Hematopoietic multipotent progenitor cell treated with erythropoietin and hydrocortisone succinate and interleukin-3 and kit ligand, for 4 days (in vitro differentiated cells): Measurements from ENCODE around the gene PRKCE.
A peak's percentile ranks its signal among the peaks of the same experiment; 100 is the strongest.
"Not testable (repeated sequence)": the region's sequence is repeated elsewhere in the genome, so short reads cannot be mapped to it uniquely, and the experiment has no call there.

ENCODE experiments used
- DNase-seq: peaks from one replicate; pipeline ENCODE4 v3.0.0-alpha.2; 2015

The PRKCE gene

DNA sequence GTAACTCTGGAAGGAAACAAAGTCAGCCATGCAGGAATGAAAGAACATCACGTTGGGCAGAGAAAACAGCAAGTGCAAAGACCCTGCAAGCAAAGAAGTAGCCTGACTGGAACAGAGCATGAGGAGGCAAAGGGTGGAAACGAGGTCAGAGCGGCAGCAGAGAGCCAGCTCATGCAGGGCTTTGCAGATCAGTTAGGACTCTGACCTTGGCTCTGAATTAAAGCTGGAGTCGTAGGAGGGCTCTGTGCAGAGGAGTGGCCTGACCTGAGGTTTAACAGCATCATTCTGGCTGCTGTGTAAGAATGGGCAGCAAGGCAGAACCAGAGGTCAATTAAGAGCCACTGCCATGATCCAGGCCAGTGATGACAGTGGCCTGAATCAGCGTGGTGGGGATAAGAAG lies 220.7 kb downstream of the PRKCE start:
- no peak for DNase-seq

DNA sequence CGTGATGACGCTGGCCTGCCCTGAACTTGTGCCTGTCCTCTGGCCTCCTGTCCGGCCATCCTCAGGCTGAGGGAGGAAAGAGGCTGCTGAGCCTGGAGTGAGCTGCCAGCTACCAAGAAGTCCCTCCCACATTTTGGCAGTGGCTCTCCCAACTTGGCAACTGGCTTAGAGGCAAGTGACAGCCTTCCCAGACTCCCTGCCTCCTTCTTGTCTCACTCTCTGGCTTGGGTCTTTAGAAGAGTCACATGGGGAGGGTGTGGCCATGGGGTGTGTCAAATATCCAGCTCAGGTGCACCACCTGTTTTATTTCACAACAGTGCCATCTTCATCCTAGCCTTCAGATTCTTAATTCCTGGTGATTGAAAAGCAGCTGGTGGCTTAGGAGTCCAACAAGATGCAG lies 222.9 kb downstream of the PRKCE start:
- DNase-seq: no peak

- no peak for DNase-seq
These were observed 225.1 kb downstream of the PRKCE start for GRCh38 chr2:45876611-45877010.

DNA sequence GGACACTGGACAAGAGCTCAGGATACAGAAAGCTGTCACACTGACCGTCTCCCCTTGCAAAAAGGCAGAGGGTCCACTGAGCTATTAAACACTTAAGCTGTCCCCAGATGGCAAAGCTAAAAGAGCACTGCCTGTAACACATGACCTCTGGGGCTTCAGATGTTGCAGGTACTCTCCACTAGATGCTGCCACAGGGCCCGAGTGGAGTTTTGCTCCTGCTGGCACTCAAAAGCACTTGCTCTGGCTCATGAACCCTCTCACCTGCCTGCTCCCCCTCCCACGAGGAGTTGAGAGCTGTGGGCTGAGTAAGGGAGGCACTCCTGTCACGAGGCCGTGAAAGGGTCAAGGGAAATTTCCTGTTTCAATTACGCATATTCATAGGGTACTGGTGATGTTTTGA lies 227.9 kb downstream of the PRKCE start:
- no peak for DNase-seq

GRCh38 chr2:45879936-45880335 lies 228.5 kb downstream of the PRKCE start:
- DNase-seq: no peak

DNA sequence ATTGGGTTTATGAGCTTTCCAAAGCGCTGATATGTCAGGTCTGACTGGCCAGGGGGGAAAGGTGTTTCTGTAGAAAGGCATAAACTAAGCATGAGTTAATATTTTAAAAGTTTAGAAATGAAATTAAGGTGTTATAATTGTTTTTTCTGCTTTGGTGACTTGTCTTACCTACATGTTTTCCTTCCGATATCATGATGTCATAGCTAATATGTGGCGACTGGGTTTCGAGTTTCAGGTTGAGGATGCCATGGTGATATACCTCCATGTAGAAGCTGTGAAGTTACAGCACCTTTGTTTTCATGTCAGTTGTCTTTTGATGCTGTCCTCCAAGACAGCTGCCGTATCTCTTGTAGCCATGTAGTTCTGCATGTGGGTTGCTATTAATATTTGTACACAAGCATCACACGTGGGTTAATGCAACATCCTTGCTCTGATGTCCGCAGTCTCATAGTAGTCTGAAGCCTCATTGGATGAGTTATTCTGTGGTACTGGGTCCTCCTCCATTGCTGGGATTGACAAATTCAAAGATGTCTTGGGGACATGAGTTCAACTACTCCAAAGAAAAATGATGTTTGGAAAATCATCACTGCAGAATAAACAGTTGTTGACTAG lies 230.6 kb downstream of the PRKCE start:
- DNase-seq: no peak

GRCh38 chr2:45882707-45883602 lies 231.5 kb downstream of the PRKCE start:
- DNase-seq: no peak

DNA sequence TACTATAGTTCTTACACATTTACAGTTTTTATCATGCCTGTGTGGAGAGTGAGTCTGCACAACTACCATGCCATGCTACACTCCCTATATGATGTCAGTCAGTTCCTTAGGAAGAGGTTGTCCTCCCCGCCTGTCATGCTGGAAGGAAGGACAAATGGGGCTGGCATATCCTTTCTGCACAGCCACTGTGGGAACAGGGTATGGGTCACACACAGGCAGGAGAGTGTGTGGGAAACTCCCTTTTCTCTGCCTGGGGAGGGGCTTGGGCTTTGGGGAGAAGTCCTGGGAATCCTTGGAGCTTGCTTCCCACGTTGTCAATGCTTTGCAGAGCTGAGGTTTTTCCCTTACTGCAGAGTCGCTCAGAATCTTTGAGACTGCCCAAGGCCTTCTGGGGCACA lies 232.1 kb downstream of the PRKCE start:
- DNase-seq: no peak

- DNase-seq: no peak
These were observed 232.7 kb downstream of the PRKCE start for GRCh38 chr2:45884126-45884525.

- DNase-seq: peak; percentile 64
These were observed 233.7 kb downstream of the PRKCE start for GRCh38 chr2:45885171-45885621.

- peak; percentile 27 for DNase-seq
These were observed 234.7 kb downstream of the PRKCE start for GRCh38 chr2:45886171-45886663.

GRCh38 chr2:45888167-45888566 lies 236.7 kb downstream of the PRKCE start:
- peak; percentile 76 for DNase-seq

DNA sequence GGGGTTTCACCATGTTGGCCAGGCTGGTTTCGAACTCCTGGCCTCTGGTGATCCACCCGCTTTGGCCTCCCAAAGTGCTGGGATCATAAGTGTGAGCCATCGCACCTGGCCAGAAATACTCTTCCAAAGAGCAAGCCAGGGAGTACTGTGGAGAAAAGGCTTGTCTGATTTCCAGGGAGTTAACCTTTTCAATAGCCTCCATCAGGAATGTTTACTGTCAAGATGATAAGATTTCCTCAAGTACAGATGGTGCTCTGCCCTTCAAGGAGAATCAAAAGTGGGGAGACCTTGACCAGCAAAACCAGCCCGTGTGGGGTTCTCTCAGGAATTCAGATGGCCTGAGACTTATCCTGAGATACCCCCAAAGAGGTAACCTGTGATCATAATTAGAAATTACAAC lies 237.2 kb downstream of the PRKCE start:
- DNase-seq: no peak

- peak; percentile 74 for DNase-seq
These were observed 237.6 kb downstream of the PRKCE start for GRCh38 chr2:45889053-45889452.

DNA sequence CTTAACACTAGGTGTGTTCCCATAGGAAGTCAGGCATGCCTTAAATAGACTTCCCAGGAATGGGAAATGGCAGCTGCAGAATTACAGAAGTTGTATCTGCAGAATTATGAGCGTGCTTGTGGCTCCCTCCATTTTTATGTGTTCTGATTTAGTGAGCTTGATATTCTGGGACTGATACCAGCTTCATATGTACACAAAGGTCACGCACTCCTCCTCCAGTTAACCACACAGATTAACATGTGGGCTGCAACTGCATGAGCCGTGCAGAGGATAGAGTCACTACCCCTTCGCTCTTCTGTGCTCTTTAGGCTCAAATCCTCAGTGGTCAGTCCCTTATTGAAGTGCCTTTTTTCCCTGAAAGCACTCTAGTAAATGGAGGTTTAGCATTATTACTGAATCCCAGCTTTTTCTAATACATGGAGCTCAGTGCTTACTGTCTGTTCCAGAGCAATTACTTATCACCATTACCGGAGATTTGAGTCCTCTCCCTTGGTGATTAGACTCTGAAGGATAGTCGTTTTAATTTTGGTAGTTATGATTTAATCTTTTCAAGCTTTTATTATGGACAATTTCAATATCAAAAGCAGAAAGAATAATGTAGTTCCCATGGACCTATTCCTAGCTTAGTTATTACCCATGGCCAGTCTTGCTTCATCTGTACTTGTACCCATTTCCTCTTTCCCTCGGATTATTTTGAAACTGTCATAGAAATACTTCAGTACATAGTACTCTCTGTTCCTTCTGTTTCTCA lies 238.3 kb downstream of the PRKCE start:
- peak; percentile 66 for DNase-seq

DNA sequence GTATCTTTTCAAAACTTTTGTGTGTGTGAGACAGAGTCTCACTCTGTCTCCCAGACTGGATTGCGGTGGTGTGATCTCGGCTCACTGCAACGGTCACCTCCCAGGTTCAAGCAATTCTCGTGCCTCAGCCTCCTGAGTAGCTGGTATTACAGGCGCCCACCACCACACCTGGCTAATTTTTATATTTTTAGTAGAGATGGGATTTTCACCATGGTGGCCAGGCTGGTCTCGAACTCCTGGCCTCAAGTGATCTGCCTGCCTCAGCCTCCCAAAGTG lies 238.8 kb downstream of the PRKCE start:
- not testable (repeated sequence) for DNase-seq

- DNase-seq: peak; percentile 90
These were observed 239.3 kb downstream of the PRKCE start for GRCh38 chr2:45890819-45891218.

- DNase-seq: no peak
These were observed 240.4 kb downstream of the PRKCE start for GRCh38 chr2:45891719-45892424.

- DNase-seq: peak; percentile 50
These were observed 240.9 kb downstream of the PRKCE start for GRCh38 chr2:45892425-45892745.

DNA sequence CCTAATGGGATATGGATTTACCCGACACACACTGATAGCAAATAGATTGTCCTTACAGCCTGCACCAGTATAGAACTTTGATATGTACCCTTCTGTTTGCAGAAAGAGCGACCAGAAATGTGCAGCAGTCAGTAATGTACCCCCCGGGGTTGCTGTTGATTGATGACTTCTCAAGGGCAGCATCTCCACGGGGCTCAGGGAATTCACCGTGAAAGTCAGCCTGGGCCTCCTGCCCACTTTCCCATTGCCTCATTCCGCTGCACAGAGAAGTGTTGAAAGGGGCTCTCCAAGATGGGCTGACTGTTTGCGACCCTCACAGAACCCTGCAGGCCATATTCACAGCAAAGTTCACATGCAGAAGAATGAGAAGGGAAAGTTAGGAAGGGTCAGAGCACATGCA lies 241.3 kb downstream of the PRKCE start:
- DNase-seq: no peak

DNA sequence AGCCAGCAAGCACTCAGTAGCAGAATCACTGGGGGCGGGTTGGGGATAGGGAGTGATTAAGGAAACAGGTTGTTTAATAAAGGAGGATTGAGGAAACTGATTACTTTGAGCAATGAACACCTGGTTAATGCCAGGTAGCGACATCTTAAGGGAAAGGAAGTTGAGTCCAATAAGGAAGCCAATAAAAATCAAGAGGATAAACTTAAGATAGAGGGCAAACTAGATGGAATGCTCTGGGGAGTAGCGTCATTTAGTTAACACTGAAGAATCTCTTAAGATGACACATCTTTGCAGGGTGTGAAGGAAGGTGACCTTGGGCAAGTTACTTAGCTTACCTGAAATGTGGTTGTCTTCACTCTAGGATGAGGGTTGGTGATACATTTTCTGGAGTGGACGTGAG lies 242.7 kb downstream of the PRKCE start:
- no peak for DNase-seq

DNA sequence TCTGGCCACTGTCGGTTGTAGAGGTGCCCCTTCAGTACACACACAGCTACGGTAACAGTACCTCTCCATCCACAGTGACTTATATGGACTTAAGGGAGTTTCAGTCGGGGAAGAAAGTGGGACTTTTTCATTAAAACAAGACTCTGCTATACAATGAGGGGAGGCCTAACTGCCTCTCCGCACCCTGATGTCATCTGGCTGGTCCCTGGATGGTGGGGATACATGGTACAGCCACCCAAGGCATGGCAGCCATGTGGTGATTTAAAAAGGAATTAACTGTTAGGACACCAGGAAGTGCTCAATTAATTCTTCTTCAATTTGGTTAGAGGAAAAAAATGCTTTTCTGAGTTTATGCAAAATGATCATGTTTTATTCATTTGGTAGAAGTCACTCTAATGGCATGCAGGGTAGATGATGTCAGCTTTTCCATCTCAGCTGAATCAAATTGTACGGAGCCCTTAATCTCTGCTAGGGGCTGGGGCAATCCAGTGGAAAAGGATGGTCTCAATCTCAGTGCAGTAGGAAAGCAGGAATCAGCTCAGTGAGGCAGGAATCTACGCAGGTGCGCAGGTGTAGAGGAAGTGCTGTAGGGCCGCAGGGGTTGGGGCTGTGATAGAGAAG lies 243.9 kb downstream of the PRKCE start:
- no peak for DNase-seq

GRCh38 chr2:45896311-45896710 lies 244.8 kb downstream of the PRKCE start:
- no peak for DNase-seq
